ENCODE results near the gene CUEDC1. TPM values are rescaled to one million over a fixed set of nuclear protein-coding genes. Genes with fewer than 3 reads are reported as not detected.
A peak's percentile ranks its signal among the peaks of the same experiment; 100 is the strongest.

Gene CUEDC1
- total RNA-seq, 2 experiments from 2014 or later: 0.14 TPM; not detected in 1

GRCh38 chr17:57902117-57902799 is 53.0 kb downstream of the CUEDC1 start:
- H3K36me3 Mint-ChIP-seq (ENCODE audit: low read depth): no peaks in the 10 kb centered on the region
- peaks cover 3% of the 10 kb centered on the region for H3K4me1 Mint-ChIP-seq
- no peaks in the 10 kb centered on the region for H3K27me3 Mint-ChIP-seq
- no peaks in the 10 kb centered on the region for H3K9me3 Mint-ChIP-seq (ENCODE audit: low read depth)
- no peak overlapping the region for H3K4me3 Mint-ChIP-seq
- no peak overlapping the region for H3K27ac Mint-ChIP-seq
- CTCF ChIA-PET: interaction anchor here (2.6 kb wide), 2 partner anchors 10 to 11 kb away, joined by 6 to 9 read pairs; no protein-coding TSS in a partner anchor
- intact Hi-C loops (cut with DNase I, micrococcal nuclease): no loop called here
- peak; percentile 51 for ATAC-seq
- POLR2A ChIA-PET: no interaction called here
- no peak for DNase-seq

- DNase-seq: no peak
- ATAC-seq: no peak
- no peaks in the 10 kb centered on the region for H3K36me3 Mint-ChIP-seq (ENCODE audit: low read depth)
- H3K4me1 Mint-ChIP-seq: peaks cover 3% of the 10 kb centered on the region
- no peaks in the 10 kb centered on the region for H3K9me3 Mint-ChIP-seq (ENCODE audit: low read depth)
- no peak overlapping the region for H3K27ac Mint-ChIP-seq
- ChIA-PET POLR2A (interaction anchor here (0.6 kb wide), 1 partner anchor 99 kb away, joined by 4 read pairs; no protein-coding TSS in a partner anchor), CTCF (interaction anchor here (0.7 to 2.6 kb wide), 4 partner anchors 9 to 349 kb away, joined by 3 to 6 read pairs (median 4); no protein-coding TSS in a partner anchor)
- no peak overlapping the region for H3K4me3 Mint-ChIP-seq
- H3K27me3 Mint-ChIP-seq: no peaks in the 10 kb centered on the region
- intact Hi-C loops (cut with DNase I, micrococcal nuclease): no loop called here
These were observed 54.0 kb downstream of the CUEDC1 start for GRCh38 chr17:57900991-57901743.

- Mint-ChIP-seq H3K4me1 (peaks cover 3% of the 10 kb centered on the region), H3K36me3 (ENCODE audit: low read depth) (no peaks in the 10 kb centered on the region), H3K9me3 (ENCODE audit: low read depth) (no peaks in the 10 kb centered on the region), H3K27ac (no peak overlapping the region), H3K27me3 (no peaks in the 10 kb centered on the region), H3K4me3 (no peak overlapping the region)
- intact Hi-C loops (cut with DNase I, micrococcal nuclease): no loop called here
- ATAC-seq (no peak), DNase-seq (no peak)
- POLR2A ChIA-PET: interaction anchor here (0.6 kb wide), 1 partner anchor 40 kb away, joined by 12 read pairs; no protein-coding TSS in a partner anchor
- CTCF ChIA-PET: interaction anchor here (1.4 kb wide), 1 partner anchor 66 kb away, joined by 5 read pairs; no protein-coding TSS in a partner anchor
These were observed 55.4 kb downstream of the CUEDC1 start for GRCh38 chr17:57899822-57900221.

- ChIA-PET POLR2A (no interaction called here), CTCF (interaction anchor here (1.0 to 1.4 kb wide), 2 partner anchors 66 to 100 kb away, joined by 3 to 5 read pairs; no protein-coding TSS in a partner anchor)
- Mint-ChIP-seq H3K4me3 (no peak overlapping the region), H3K4me1 (peaks cover 3% of the 10 kb centered on the region), H3K9me3 (ENCODE audit: low read depth) (no peaks in the 10 kb centered on the region), H3K27ac (no peak overlapping the region), H3K27me3 (no peaks in the 10 kb centered on the region), H3K36me3 (ENCODE audit: low read depth) (no peaks in the 10 kb centered on the region)
- intact Hi-C loops (cut with DNase I, micrococcal nuclease): no loop called here
- ATAC-seq (no peak), DNase-seq (no peak)
These were observed 55.8 kb downstream of the CUEDC1 start for GRCh38 chr17:57899391-57899790.

GRCh38 chr17:57898487-57899311 is 56.5 kb downstream of the CUEDC1 start:
- Mint-ChIP-seq H3K27me3 (no peaks in the 10 kb centered on the region), H3K4me3 (no peak overlapping the region), H3K27ac (no peak overlapping the region), H3K4me1 (peaks cover 3% of the 10 kb centered on the region), H3K36me3 (ENCODE audit: low read depth) (no peaks in the 10 kb centered on the region), H3K9me3 (ENCODE audit: low read depth) (no peaks in the 10 kb centered on the region)
- ChIA-PET POLR2A (interaction anchor here (0.6 kb wide), 1 partner anchor 49 kb away, joined by 3 read pairs; the partner anchor contains the start of gene MRPS23), CTCF (interaction anchor here (0.6 to 1.4 kb wide), 4 partner anchors 65 to 144 kb away, joined by 3 to 5 read pairs (median 4); no protein-coding TSS in a partner anchor)
- intact Hi-C loops (cut with DNase I, micrococcal nuclease): no loop called here
- ATAC-seq (no peak), DNase-seq (no peak)

GRCh38 chr17:57895382-57896060 is 59.7 kb downstream of the CUEDC1 start:
- Mint-ChIP-seq H3K9me3 (ENCODE audit: low read depth) (no peaks in the 10 kb centered on the region), H3K4me3 (no peak overlapping the region), H3K36me3 (ENCODE audit: low read depth) (no peaks in the 10 kb centered on the region), H3K27me3 (no peaks in the 10 kb centered on the region), H3K27ac (no peak overlapping the region), H3K4me1 (peaks cover 3% of the 10 kb centered on the region)
- ATAC-seq (no peak), DNase-seq (no peak)
- POLR2A ChIA-PET: no interaction called here
- intact Hi-C loops (cut with DNase I, micrococcal nuclease): no loop called here
- CTCF ChIA-PET: interaction anchor here (0.7 to 6.3 kb wide), 3 partner anchors 17 to 102 kb away, joined by 3 to 65 read pairs (median 8); no protein-coding TSS in a partner anchor

- DNase-seq (no peak), ATAC-seq (no peak)
- intact Hi-C loops (cut with DNase I, micrococcal nuclease): no loop called here
- Mint-ChIP-seq H3K36me3 (ENCODE audit: low read depth) (no peaks in the 10 kb centered on the region), H3K4me3 (no peak overlapping the region), H3K27ac (no peak overlapping the region), H3K9me3 (ENCODE audit: low read depth) (no peaks in the 10 kb centered on the region), H3K4me1 (peaks cover 3% of the 10 kb centered on the region), H3K27me3 (no peaks in the 10 kb centered on the region)
- ChIA-PET CTCF (interaction anchor here (1.7 to 6.3 kb wide), 2 partner anchors 16 to 103 kb away, joined by 8 to 65 read pairs; no protein-coding TSS in a partner anchor), POLR2A (no interaction called here)
These were observed 60.4 kb downstream of the CUEDC1 start for GRCh38 chr17:57894848-57895247.

- intact Hi-C loops (cut with DNase I, micrococcal nuclease): loop anchor here (1.0 to 2.0 kb wide), 5 partner anchors 102 to 279 kb away; no protein-coding TSS in a partner anchor
- Mint-ChIP-seq H3K27me3 (no peaks in the 10 kb centered on the region), H3K27ac (no peak overlapping the region), H3K4me3 (no peak overlapping the region), H3K36me3 (ENCODE audit: low read depth) (no peaks in the 10 kb centered on the region), H3K9me3 (ENCODE audit: low read depth) (no peaks in the 10 kb centered on the region), H3K4me1 (peaks cover 3% of the 10 kb centered on the region)
- CTCF ChIA-PET: interaction anchor here (0.5 to 6.3 kb wide), 32 partner anchors 8 to 1080 kb away, joined by 3 to 65 read pairs (median 4); no protein-coding TSS in a partner anchor
- POLR2A ChIA-PET: no interaction called here
- peak; percentile 14 for ATAC-seq
- no peak for DNase-seq
These were observed 62.2 kb downstream of the CUEDC1 start for GRCh38 chr17:57892820-57893595.

GRCh38 chr17:57892146-57892819 is 62.9 kb downstream of the CUEDC1 start:
- Mint-ChIP-seq H3K4me1 (peaks cover 3% of the 10 kb centered on the region), H3K4me3 (no peak overlapping the region), H3K27ac (no peak overlapping the region), H3K27me3 (no peaks in the 10 kb centered on the region), H3K36me3 (ENCODE audit: low read depth) (no peaks in the 10 kb centered on the region), H3K9me3 (ENCODE audit: low read depth) (no peaks in the 10 kb centered on the region)
- DNase-seq (peak; percentile 89), ATAC-seq (peak; percentile 98)
- POLR2A ChIA-PET: no interaction called here
- CTCF ChIA-PET: interaction anchor here (0.5 to 6.3 kb wide), 26 partner anchors 8 to 1081 kb away, joined by 3 to 65 read pairs (median 4); no protein-coding TSS in a partner anchor
- intact Hi-C loops (cut with DNase I, micrococcal nuclease): loop anchor here (1.0 to 2.0 kb wide), 5 partner anchors 103 to 280 kb away; no protein-coding TSS in a partner anchor
